ENCODE measurements around the gene TRPM2. TPM values are rescaled to one million over a fixed set of nuclear protein-coding genes. Genes with fewer than 3 reads are reported as not detected.

Gene TRPM2
- total RNA-seq, 1 experiment from 2014 or later, result 0.26 TPM

DNA sequence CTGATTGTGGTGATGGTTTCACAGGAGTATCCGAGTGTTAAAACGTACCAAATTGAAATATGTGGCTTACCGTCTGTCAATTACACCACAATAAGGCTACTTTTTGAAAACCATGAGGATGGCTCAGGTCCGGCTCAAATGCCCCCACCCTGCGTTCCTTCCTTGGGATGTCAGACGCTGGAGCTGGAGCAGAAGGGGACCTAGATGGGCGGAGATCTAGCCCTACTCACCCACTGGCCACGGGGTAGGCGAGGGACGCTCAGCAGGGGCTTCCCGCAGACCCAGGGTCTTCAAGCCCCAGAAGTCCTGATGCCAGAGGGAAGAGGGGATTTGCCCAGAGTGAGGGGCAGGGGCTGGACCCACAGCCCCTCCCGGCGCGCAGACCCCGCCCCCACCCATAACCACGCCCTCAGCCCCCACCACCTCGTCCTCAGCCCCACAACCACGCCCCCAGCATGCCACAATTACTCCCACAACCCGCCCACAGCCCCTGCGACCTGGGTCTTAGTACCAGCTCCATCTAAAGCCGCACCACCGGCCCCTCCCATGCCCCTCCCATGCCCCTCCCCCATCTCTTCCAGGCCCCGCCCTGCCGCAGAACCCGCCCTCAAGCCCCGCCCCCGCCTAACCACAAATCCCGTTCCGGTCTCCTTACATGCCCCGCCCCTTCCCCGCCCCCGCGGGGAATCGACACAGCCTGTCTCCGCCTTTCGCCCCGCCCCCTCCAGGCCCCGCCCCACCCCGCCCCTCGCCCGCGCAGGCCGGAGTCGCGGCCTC, 101.5 kb downstream of the TRPM2 start, which contains the start of gene LRRC3:
Gene LRRC3, plus strand, starts transcription at position 764 of the 777 bp plus-strand sequence. CDS start 1,135 bp downstream, outside the sequence.
- BruUV-seq (replicated peaks), result no TSS peak
- POLR2A ChIA-PET, result no interaction called here
- CTCF ChIA-PET, result interaction anchor here (0.6 kb wide), 1 partner anchor 103 kb away, joined by 5 read pairs; no protein-coding TSS in a partner anchor
- H3K4me3 ChIP-seq (ENCODE audit: low read depth in 2 of 2, low read length in 2 of 2), result peak within 1 kb of the TSS; percentile 54 to 61
- H3K36me3 ChIP-seq (ENCODE audit: control insufficient read depth, insufficient read depth, low read length), result no peaks in the 10 kb centered on the region
- ATAC-seq (peak; percentile 77), DNase-seq (ENCODE audit: low read depth, low spot score) (no peak)
- 0 out of 2 replicates have a peak within 1 kb of the TSS, but pooled peaks have one; percentile 29 for H3K27ac ChIP-seq (ENCODE audit: low read length)
- no peaks in the 10 kb centered on the region; the same call in 1 of the 2 replicates for H3K27me3 ChIP-seq (ENCODE audit: control insufficient read depth, insufficient read depth, low read length)
- TF ChIP-seq, protein P1, sequence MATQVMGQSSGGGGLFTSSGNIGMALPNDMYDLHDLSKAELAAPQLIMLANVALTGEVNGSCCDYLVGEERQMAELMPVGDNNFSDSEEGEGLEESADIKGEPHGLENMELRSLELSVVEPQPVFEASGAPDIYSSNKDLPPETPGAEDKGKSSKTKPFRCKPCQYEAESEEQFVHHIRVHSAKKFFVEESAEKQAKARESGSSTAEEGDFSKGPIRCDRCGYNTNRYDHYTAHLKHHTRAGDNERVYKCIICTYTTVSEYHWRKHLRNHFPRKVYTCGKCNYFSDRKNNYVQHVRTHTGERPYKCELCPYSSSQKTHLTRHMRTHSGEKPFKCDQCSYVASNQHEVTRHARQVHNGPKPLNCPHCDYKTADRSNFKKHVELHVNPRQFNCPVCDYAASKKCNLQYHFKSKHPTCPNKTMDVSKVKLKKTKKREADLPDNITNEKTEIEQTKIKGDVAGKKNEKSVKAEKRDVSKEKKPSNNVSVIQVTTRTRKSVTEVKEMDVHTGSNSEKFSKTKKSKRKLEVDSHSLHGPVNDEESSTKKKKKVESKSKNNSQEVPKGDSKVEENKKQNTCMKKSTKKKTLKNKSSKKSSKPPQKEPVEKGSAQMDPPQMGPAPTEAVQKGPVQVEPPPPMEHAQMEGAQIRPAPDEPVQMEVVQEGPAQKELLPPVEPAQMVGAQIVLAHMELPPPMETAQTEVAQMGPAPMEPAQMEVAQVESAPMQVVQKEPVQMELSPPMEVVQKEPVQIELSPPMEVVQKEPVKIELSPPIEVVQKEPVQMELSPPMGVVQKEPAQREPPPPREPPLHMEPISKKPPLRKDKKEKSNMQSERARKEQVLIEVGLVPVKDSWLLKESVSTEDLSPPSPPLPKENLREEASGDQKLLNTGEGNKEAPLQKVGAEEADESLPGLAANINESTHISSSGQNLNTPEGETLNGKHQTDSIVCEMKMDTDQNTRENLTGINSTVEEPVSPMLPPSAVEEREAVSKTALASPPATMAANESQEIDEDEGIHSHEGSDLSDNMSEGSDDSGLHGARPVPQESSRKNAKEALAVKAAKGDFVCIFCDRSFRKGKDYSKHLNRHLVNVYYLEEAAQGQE (IDR thresholded peaks at IDR 0.05; ENCODE audit: insufficient read depth in 1 of 2, low read depth in 2 of 2, low read length in 1 of 2), result no peak
- TF ChIP-seq POLR2AphosphoS5 (IDR thresholded peaks at IDR 0.05; ENCODE audit: low read depth, low read length) (no peak), TCF7L2 (IDR thresholded peaks at IDR 0.05; ENCODE audit: low read depth, low read length) (no peak), SIN3A (IDR thresholded peaks at IDR 0.05; ENCODE audit: borderline replicate concordance, insufficient read depth, low read depth, low read length) (no peak)
- TF ChIP-seq, protein P2, sequence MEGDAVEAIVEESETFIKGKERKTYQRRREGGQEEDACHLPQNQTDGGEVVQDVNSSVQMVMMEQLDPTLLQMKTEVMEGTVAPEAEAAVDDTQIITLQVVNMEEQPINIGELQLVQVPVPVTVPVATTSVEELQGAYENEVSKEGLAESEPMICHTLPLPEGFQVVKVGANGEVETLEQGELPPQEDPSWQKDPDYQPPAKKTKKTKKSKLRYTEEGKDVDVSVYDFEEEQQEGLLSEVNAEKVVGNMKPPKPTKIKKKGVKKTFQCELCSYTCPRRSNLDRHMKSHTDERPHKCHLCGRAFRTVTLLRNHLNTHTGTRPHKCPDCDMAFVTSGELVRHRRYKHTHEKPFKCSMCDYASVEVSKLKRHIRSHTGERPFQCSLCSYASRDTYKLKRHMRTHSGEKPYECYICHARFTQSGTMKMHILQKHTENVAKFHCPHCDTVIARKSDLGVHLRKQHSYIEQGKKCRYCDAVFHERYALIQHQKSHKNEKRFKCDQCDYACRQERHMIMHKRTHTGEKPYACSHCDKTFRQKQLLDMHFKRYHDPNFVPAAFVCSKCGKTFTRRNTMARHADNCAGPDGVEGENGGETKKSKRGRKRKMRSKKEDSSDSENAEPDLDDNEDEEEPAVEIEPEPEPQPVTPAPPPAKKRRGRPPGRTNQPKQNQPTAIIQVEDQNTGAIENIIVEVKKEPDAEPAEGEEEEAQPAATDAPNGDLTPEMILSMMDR (IDR thresholded peaks at IDR 0.05), result no peak
- in situ Hi-C loops (cut with HindIII; ENCODE audit: low pct_unique_long_range_greater_than_20kb, low sequenced_read_pairs), result no loop called here
- no peaks in the 10 kb centered on the region for H3K9me3 ChIP-seq (ENCODE audit: control insufficient read depth, insufficient read depth, low read depth, low read length)
- no peaks in the 10 kb centered on the region for H3K4me1 ChIP-seq (ENCODE audit: control insufficient read depth, insufficient read depth, low read length)
- intact Hi-C loops (cut with micrococcal nuclease; ENCODE audit: unreplicated experiment), result no loop called here

DNA sequence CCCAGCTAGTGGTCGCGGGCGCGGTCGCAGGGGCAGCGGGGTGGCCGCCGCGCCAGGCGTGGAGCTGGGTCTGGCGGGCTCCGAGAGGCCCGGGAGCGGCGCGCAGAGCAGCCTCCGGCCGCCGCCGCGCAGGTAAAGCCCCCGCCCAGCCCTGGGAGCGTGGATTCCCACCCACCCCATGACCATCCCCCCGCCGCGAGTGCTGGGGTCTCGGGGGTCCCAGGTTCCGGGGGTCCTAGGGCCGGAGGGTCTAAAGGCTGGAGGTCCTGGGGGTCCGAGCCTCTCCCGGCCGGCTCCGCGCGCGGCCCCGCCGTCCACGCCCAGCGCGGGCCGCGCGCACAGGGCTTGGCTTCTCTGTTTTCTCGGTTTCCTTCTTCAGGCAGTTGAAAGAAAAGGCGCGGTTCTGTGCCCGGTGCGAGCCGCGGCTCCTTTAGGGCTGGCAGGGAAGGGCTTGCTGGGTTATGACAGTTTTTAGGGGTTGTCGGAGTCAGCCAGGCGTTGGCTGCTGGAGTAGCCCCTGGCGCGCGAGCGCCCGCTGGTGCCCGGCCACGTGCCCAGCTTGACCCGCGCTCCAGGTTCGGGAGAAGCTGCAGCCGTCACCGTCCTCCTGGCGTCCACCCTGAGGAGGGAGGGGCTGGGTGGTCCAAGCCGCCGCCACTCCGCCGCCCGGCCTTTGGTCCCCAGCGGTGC, 102.2 kb downstream of the TRPM2 start:
- peak; percentile 79 for ATAC-seq
- CTCF ChIA-PET, result interaction anchor here (0.6 kb wide), 1 partner anchor 104 kb away, joined by 5 read pairs; no protein-coding TSS in a partner anchor
- no peaks in the 10 kb centered on the region for H3K36me3 ChIP-seq (ENCODE audit: control insufficient read depth, insufficient read depth, low read length)
- in situ Hi-C loops (cut with HindIII; ENCODE audit: low pct_unique_long_range_greater_than_20kb, low sequenced_read_pairs), result no loop called here
- intact Hi-C loops (cut with micrococcal nuclease; ENCODE audit: unreplicated experiment), result no loop called here
- no peaks in the 10 kb centered on the region for H3K4me1 ChIP-seq (ENCODE audit: control insufficient read depth, insufficient read depth, low read length)
- TF ChIP-seq, protein P1 (IDR thresholded peaks at IDR 0.05; ENCODE audit: insufficient read depth in 1 of 2, low read depth in 2 of 2, low read length in 1 of 2), result no peak
- TF ChIP-seq, protein P2 (IDR thresholded peaks at IDR 0.05), result peak; percentile 82
- no peak for DNase-seq (ENCODE audit: low read depth, low spot score)
- BruUV-seq (replicated peaks), result no TSS peak
- H3K27ac ChIP-seq (ENCODE audit: low read length), result 0 out of 2 replicates have a peak overlapping the region, but pooled peaks have one; percentile 29
- H3K9me3 ChIP-seq (ENCODE audit: control insufficient read depth, insufficient read depth, low read depth, low read length), result no peaks in the 10 kb centered on the region
- peak overlapping the region; percentile 54 to 61 for H3K4me3 ChIP-seq (ENCODE audit: low read depth in 2 of 2, low read length in 2 of 2)
- no peaks in the 10 kb centered on the region; the same call in 1 of the 2 replicates for H3K27me3 ChIP-seq (ENCODE audit: control insufficient read depth, insufficient read depth, low read length)
- POLR2A ChIA-PET, result no interaction called here
